ENCODE results near the gene UBE3C.
"Not testable (repeated sequence)": the region's sequence is repeated elsewhere in the genome, so short reads cannot be mapped to it uniquely, and the experiment has no call there.

The UBE3C gene

DNA sequence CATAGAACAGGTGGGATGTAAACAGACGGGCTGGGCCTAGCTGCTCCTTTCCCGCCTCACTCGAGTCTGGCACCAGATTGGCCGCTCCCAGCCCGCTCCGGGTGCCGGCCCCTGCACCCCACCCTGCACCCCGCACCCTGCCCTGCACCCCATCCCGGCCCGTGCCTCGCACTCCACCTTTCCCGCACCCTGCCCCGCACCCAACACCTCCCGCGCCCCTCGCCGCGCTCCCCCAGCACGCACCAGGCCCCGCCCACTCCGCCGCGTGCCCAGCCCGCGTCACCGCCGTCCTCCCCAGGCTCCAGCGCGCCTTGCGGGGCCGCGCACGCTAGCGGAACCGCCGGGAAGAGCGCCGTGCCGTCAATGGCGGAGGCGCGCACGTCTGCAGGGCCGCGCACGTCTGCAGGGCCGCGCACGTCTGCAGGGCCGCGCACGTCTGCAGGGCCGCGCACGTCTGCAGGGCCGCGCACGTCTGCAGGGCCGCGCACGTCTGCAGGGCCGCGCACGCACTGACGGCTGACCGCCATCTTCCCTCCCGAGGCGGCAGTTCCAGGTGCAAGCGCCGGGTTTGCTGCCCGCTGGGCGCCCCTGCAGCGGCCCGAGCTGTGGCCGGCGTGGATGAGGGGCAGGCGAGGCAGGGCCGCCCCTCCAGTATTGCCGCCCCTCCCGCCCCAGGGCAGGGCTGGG is at the start of gene UBE3C:
TSS of gene UBE3C (plus strand) at position 503 of the 687 bp plus-strand sequence. CDS start 347 bp downstream, outside the sequence.
- peak; percentile 89 for DNase-seq (ENCODE audit: low spot score)

DNA sequence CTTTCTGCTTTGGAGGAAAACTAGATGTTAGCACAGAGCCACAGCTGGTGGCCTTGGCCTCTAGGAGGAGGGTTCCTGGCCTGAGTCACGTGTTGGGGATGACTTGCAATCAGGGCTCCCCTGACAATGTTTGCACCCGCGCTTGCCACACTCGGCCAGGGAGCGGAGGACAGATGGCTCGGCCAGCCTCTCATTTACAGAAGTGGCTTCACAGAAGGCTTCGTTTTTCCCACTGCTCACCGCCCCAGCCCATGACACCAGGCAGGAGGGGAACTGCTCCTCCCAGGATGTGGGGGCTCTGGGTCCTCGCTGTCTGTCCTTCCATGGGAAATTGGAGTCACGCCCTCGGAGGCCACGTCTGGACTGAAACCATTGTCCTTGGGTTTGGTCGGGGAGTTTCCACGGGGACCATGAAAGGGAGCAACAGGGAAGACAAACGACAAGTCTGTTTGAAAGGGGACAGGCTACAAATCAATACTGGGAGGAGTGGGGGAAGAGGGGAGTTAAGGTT is 49.6 kb upstream of the UBE3C start:
- no peak for DNase-seq (ENCODE audit: low spot score)

GRCh38 chr7:157090485-157091165 is 48.1 kb upstream of the UBE3C start:
- DNase-seq (ENCODE audit: low spot score), result no peak

DNA sequence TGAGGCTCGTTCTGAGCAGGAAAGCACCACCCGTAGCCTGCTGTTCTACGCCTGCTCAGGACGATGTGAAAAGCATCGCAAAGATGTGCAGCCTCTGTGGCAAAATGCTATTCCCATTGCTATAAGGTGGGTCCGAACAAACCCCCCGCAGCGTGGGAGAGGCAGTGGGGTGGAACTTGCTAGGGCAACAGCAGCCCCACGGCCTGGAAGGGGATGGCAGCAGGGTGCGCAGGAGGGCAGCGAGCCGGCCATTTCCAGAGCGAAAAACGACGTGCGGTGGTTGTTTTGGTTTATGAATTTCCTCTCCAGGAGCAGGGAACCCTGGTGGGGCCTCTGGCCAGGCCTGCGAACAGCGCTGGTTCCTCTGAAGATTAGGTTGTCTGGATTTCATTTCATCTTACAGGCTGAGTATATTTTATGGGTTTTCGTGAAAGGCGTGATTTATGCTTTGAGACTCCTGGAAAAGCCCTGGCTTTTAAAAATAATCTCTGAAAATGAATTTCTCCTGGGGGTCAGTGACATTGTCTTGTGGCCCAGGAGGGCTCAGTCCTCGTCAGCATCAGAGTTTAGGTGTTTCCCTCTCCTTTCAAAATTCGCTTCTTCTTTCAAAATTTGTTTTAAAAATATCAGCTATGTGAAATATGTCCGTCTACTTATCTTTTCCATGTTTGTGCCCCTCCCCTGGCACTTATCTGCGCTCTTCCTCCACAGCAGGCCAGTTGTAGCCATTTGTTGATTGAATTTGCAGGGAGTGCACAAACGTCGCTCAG is 42.3 kb upstream of the UBE3C start:
- no peak for DNase-seq (ENCODE audit: low spot score)

- no peak for DNase-seq (ENCODE audit: low spot score)
Measured at GRCh38 chr7:157097056-157097329, 41.7 kb upstream of the UBE3C start.

GRCh38 chr7:157097569-157097968 is 41.2 kb upstream of the UBE3C start:
- no peak for DNase-seq (ENCODE audit: low spot score)

DNA sequence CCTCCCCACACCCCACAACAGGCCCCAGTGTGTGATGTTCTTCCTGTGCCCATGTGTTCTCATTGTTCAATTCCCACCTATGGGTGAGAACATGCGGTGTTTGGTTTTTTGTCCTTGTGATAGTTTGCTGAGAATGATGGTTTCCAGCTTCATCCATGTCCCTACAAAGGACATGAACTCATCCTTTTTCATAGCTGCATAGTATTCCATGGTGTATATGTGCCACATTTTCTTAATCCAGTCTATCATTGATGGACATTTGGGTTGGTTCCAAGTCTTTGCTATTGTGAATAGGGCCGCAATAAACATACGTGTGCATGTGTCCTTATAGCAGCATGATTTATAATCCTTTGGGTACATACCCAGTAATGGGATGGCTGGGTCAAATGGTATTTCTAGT is 38.7 kb upstream of the UBE3C start:
- not testable (repeated sequence) for DNase-seq (ENCODE audit: low spot score)

DNA sequence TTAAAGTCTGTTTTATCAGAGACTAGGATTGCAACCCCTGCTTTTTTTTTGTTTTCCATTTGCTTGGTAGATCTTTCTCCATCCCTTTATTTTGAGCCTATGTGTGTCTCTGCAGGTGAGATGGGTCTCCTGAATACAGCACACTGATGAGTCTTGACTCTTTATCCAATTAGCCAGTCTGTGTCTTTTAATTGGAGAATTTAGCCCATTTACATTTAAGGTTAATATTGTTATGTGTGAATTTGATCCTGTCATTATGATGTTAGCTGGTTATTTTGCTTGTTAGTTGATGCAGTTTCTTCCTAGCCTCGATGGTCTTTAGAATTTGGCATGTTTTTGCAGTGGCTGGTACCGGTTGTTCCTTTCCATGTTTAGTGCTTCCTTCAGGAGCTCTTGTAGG is 35.1 kb upstream of the UBE3C start:
- not testable (repeated sequence) for DNase-seq (ENCODE audit: low spot score)

- DNase-seq (ENCODE audit: low spot score), result no peak
Measured at GRCh38 chr7:157111311-157111710, 27.4 kb upstream of the UBE3C start.

DNA sequence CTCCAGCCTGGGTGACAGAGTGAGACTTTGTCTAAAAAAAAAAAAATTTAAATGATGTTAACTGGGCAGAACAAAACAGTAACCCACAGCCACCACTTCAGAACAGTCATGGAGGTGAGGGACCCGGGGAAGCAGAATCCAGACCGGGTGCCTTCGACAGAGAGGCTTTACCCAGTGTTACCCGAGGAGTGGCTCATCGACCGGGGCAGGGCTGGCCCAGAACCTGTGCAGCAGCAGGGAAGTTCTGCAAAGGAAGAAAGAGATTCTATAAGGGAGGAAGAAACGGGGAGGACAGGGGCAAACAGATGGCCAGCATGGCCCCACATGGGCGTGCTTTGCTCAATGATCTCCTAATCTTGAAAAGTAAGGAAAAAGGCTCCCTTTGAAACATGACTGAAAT is 26.0 kb upstream of the UBE3C start:
- no peak for DNase-seq (ENCODE audit: low spot score)

GRCh38 chr7:157113607-157114006 is 25.1 kb upstream of the UBE3C start:
- DNase-seq (ENCODE audit: low spot score), result no peak

- no peak for DNase-seq (ENCODE audit: low spot score)
Measured at GRCh38 chr7:157116762-157117161, 22.0 kb upstream of the UBE3C start.

DNA sequence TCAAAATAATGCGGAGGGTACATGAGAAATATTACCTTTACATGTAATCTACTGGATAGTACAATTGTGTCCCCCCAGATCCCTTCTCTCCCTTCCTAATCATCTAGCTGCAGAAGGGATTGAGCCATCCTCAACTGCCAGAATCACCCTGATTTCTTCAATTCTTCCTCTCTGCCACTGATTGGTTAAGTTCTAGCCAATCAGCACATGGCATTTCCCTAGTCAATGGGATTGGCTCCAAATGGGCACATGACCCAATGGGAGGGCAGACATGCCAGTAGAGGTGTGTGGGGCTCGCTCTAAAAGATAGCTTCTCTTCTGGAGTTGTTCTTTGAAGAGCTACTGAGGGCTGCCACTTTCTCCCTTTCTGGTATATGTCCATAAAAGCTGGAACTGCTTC is 20.9 kb upstream of the UBE3C start:
- DNase-seq (ENCODE audit: low spot score), result no peak

GRCh38 chr7:157120181-157120580 is 18.5 kb upstream of the UBE3C start:
- DNase-seq (ENCODE audit: low spot score), result no peak

GRCh38 chr7:157121184-157121715 is 17.5 kb upstream of the UBE3C start:
- DNase-seq (ENCODE audit: low spot score), result no peak

- DNase-seq (ENCODE audit: low spot score), result no peak
Measured at GRCh38 chr7:157122800-157123495, 15.8 kb upstream of the UBE3C start.

GRCh38 chr7:157124690-157125089 is 14.0 kb upstream of the UBE3C start:
- DNase-seq (ENCODE audit: low spot score), result no peak

- no peak for DNase-seq (ENCODE audit: low spot score)
Measured at GRCh38 chr7:157125376-157126223, 13.1 kb upstream of the UBE3C start.

DNA sequence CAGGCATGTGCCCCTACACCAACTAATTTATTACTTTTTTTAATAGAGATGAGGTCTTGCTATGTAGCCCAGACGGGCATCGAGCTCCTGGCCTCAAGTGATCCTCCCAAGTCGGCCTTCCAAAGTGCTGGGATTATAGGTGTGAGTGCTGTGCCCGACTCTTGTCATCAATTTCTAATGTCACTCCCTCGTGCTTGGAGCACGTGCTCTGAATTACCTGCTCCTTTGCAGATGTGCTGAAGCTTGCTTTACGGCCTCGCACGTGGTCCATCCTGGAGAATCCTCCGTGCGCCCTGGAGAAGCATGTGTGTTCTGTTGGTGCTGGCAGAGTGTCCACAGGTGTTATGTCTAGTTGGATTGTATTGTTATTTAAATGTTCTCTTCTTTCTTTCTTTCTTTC is 11.8 kb upstream of the UBE3C start:
- DNase-seq (ENCODE audit: low spot score), result no peak

DNA sequence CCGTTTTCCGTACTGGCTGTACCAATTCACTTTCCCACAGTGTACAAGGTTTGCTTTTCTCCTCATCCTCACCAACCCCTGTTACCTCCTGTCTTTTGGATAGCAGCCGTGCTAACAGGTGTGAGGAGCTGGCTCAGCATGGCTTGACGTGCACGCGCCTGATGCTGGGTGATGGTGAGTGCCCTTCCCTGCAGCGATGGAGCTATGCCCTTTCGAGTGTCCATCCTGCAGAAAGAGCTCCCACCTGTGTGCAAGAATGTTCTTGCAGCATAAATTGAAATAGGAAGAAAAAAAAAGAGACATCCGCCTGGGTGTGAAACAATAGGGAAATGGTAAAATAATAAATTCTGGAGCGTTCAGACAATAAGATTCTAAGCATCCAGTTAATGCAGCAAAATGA is 9.5 kb upstream of the UBE3C start:
- DNase-seq (ENCODE audit: low spot score), result no peak

GRCh38 chr7:157129907-157130460 is 8.7 kb upstream of the UBE3C start:
- DNase-seq (ENCODE audit: low spot score), result no peak
